ENCODE results near the gene SEC31B. TPM values are rescaled to one million over a fixed set of nuclear protein-coding genes. Genes with fewer than 3 reads are reported as not detected.

The SEC31B gene
- total and polyA plus RNA-seq, 2 donors = 10.5 to 70.7 TPM

- no peak within 1 kb of the TSS for H3K27ac ChIP-seq (ENCODE audit: low read depth in 1 of 2, low read length in 1 of 2)
- no peaks in the 10 kb centered on the region for H3K36me3 ChIP-seq (ENCODE audit: control insufficient read depth in 2 of 2, insufficient read depth in 2 of 2, low read length in 1 of 2)
- WGBS = 66% methylated on average over 4 of the region's 4 CpGs
- H3K4me3 ChIP-seq (ENCODE audit: low read length in 2 of 2) = no peak within 1 kb of the TSS
- DNase-seq (ENCODE audit: low read depth in 6 of 9, low spot score in 9 of 9) = no peak
- peaks cover 0 to 16% of the 10 kb centered on the region in 2 donors for H3K27me3 ChIP-seq (ENCODE audit: control insufficient read depth in 2 of 2, insufficient read depth in 1 of 2, low read length in 1 of 2)
- H3K4me1 ChIP-seq (ENCODE audit: control insufficient read depth in 2 of 2, insufficient read depth in 2 of 2, low read length in 2 of 2) = no peaks in the 10 kb centered on the region
- H3K9me3 ChIP-seq (ENCODE audit: control insufficient read depth in 2 of 2, insufficient read depth in 1 of 2, low read length in 1 of 2) = no peaks in the 10 kb centered on the region
Observed at GRCh38 chr10:100462709-100463108, 57.0 kb downstream of the SEC31B start, which contains the start of gene WNT8B. Gene WNT8B (plus strand): TSS chr10:100463009. CDS start chr10:100463169, 160 bp downstream.

DNA sequence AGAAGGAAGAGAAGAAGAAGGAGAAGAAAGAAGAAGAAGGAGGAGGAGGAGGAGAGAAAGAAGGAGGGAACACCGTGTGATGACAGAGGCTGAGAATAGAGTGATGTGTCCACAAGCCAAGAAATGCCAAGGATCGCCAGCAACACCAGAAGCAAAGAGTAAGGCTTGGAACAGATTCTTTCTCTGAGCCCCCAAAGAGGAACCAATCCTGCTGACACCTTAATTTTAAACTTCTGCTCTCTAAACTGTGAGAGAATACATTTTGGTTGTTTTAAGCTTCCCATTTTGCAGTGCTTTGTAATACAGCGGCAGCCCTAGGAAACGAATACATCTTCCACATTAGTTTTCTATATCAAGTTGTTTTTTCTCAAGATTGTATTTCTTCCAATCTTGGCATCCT lies 70.7 kb downstream of the SEC31B start:
- peaks cover 0 to 7% of the 10 kb centered on the region in 2 donors for H3K27me3 ChIP-seq (ENCODE audit: control insufficient read depth in 2 of 2, insufficient read depth in 1 of 2, low read length in 1 of 2)
- H3K4me1 ChIP-seq (ENCODE audit: control insufficient read depth in 2 of 2, insufficient read depth in 2 of 2, low read length in 2 of 2) = no peaks in the 10 kb centered on the region
- 69% methylated on average over 4 of the region's 4 CpGs for WGBS
- H3K36me3 ChIP-seq (ENCODE audit: control insufficient read depth in 2 of 2, insufficient read depth in 2 of 2, low read length in 1 of 2) = no peaks in the 10 kb centered on the region
- H3K27ac ChIP-seq (ENCODE audit: low read depth in 1 of 2, low read length in 1 of 2) = no peak overlapping the region
- no peak for DNase-seq (ENCODE audit: low read depth in 6 of 9, low spot score in 9 of 9)
- H3K4me3 ChIP-seq (ENCODE audit: low read length in 2 of 2) = no peak overlapping the region
- peaks cover 0 to 4% of the 10 kb centered on the region in 2 donors for H3K9me3 ChIP-seq (ENCODE audit: control insufficient read depth in 2 of 2, insufficient read depth in 1 of 2, low read length in 1 of 2)

- 87% methylated on average over 1 of the region's 1 CpG for WGBS
- Histone ChIP-seq H3K9me3 (ENCODE audit: control insufficient read depth in 2 of 2, insufficient read depth in 1 of 2, low read length in 1 of 2) (peaks cover 0 to 4% of the 10 kb centered on the region in 2 donors), H3K4me1 (ENCODE audit: control insufficient read depth in 2 of 2, insufficient read depth in 2 of 2, low read length in 2 of 2) (no peaks in the 10 kb centered on the region), H3K27me3 (ENCODE audit: control insufficient read depth in 2 of 2, insufficient read depth in 1 of 2, low read length in 1 of 2) (peaks cover 0 to 7% of the 10 kb centered on the region in 2 donors), H3K36me3 (ENCODE audit: control insufficient read depth in 2 of 2, insufficient read depth in 2 of 2, low read length in 1 of 2) (no peaks in the 10 kb centered on the region), H3K4me3 (ENCODE audit: low read length in 2 of 2) (no peak overlapping the region), H3K27ac (ENCODE audit: low read depth in 1 of 2, low read length in 1 of 2) (no peak overlapping the region)
- no peak for DNase-seq (ENCODE audit: low read depth in 6 of 9, low spot score in 9 of 9)
Observed at GRCh38 chr10:100447663-100448062, 72.0 kb downstream of the SEC31B start.

DNA sequence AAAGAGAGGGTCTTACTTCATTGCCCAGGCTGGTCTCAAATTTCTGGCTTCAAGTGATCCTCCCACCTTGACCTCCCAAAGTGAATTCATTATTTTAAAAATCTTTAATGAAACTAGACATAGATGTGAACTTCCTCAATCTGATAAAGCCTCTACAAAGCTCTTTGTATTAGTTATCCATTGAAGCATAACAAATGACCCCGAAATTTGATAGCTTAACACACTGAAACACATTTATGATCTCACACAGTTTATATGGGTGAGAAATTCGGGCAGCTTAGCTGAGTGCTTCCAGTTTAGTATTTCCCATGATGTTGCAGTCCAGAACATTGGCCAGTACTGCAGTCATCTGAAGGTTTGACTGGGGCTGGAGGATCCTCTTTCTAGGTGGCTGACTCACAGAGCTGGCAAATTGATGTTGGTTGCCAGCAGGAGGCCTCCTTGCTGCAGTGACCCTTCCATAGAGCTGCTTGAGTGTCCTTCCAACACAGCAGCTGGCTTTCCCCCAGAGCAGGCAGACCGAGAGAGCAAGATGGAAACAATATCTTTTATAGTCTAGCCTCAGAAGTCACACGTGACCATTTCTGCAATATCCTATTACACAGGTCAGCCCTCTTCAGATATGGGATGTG lies 73.4 kb downstream of the SEC31B start:
- no peak for DNase-seq (ENCODE audit: low read depth in 6 of 9, low spot score in 9 of 9)
- H3K36me3 ChIP-seq (ENCODE audit: control insufficient read depth in 2 of 2, insufficient read depth in 2 of 2, low read length in 1 of 2) = no peaks in the 10 kb centered on the region
- no peak overlapping the region for H3K4me3 ChIP-seq (ENCODE audit: low read length in 2 of 2)
- peaks cover 0 to 4% of the 10 kb centered on the region in 2 donors for H3K9me3 ChIP-seq (ENCODE audit: control insufficient read depth in 2 of 2, insufficient read depth in 1 of 2, low read length in 1 of 2)
- 88% methylated on average over 4 of the region's 4 CpGs for WGBS
- H3K27me3 ChIP-seq (ENCODE audit: control insufficient read depth in 2 of 2, insufficient read depth in 1 of 2, low read length in 1 of 2) = peaks cover 0 to 5% of the 10 kb centered on the region in 2 donors
- H3K4me1 ChIP-seq (ENCODE audit: control insufficient read depth in 2 of 2, insufficient read depth in 2 of 2, low read length in 2 of 2) = no peaks in the 10 kb centered on the region
- H3K27ac ChIP-seq (ENCODE audit: low read depth in 1 of 2, low read length in 1 of 2) = no peak overlapping the region

DNA sequence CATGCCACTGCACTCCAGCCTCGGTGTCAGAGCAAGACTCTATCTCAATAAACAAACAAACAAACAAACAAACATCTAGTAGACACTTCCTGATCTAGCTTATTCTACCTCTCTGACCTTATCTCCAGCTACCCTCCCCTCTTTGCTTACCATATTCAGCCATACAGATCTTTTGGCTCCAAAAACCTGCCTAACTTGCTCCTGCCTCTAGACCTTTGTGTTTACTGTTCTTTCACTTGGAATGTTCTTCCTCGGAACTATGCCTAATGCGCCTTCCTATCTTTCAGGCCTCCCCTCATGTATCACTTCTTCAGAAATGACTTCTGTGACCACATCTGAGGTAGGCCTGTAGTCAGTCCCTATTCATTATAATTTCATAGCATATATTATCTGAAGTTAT lies 77.1 kb downstream of the SEC31B start:
- no peak overlapping the region for H3K4me3 ChIP-seq (ENCODE audit: low read length in 2 of 2)
- H3K9me3 ChIP-seq (ENCODE audit: control insufficient read depth in 2 of 2, insufficient read depth in 1 of 2, low read length in 1 of 2) = peaks cover 0 to 4% of the 10 kb centered on the region in 2 donors
- no peak for DNase-seq (ENCODE audit: low read depth in 6 of 9, low spot score in 9 of 9)
- no peaks in the 10 kb centered on the region for H3K4me1 ChIP-seq (ENCODE audit: control insufficient read depth in 2 of 2, insufficient read depth in 2 of 2, low read length in 2 of 2)
- WGBS = 95% methylated on average over 3 of the region's 3 CpGs
- peaks cover 0 to 3% of the 10 kb centered on the region in 2 donors for H3K27me3 ChIP-seq (ENCODE audit: control insufficient read depth in 2 of 2, insufficient read depth in 1 of 2, low read length in 1 of 2)
- H3K27ac ChIP-seq (ENCODE audit: low read depth in 1 of 2, low read length in 1 of 2) = no peak overlapping the region
- H3K36me3 ChIP-seq (ENCODE audit: control insufficient read depth in 2 of 2, insufficient read depth in 2 of 2, low read length in 1 of 2) = no peaks in the 10 kb centered on the region

DNA sequence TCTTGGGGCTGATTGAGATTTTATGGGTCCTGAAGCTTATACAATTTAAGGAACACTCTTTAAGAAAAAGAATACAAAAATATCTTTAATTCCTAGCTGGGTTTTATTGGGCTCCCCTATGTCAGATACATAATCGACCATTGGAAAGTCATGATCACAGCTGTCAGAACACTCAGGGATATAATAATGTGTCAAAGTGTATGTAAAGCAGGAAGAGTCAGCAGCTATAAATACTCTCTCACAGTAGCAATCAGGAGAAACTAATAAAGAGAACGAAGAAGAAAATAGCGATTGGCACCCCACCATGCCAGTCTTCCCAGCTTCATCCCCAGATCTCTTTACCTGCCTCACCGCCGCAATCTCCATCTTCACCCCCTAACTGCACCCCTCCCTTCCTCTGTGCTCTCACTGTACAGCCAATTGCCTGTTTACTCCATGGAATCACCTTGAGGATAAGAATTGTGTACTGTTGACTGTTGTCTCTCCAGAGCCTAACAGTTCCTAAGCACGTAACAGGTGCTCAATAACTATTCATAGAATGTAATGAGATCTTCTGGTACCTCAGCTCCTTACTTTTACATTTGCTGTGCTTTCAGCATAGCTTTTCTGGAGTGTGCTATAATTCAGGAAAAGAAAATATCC lies 80.9 kb downstream of the SEC31B start:
- no peaks in the 10 kb centered on the region for H3K9me3 ChIP-seq (ENCODE audit: control insufficient read depth in 2 of 2, insufficient read depth in 1 of 2, low read length in 1 of 2)
- WGBS = 98% methylated on average over 6 of the region's 6 CpGs
- no peak for DNase-seq (ENCODE audit: low read depth in 6 of 9, low spot score in 9 of 9)
- H3K27me3 ChIP-seq (ENCODE audit: control insufficient read depth in 2 of 2, insufficient read depth in 1 of 2, low read length in 1 of 2) = no peaks in the 10 kb centered on the region
- no peak overlapping the region for H3K4me3 ChIP-seq (ENCODE audit: low read length in 2 of 2)
- no peaks in the 10 kb centered on the region for H3K36me3 ChIP-seq (ENCODE audit: control insufficient read depth in 2 of 2, insufficient read depth in 2 of 2, low read length in 1 of 2)
- H3K4me1 ChIP-seq (ENCODE audit: control insufficient read depth in 2 of 2, insufficient read depth in 2 of 2, low read length in 2 of 2) = no peaks in the 10 kb centered on the region
- H3K27ac ChIP-seq (ENCODE audit: low read depth in 1 of 2, low read length in 1 of 2) = no peak overlapping the region

Other genes with a start within 250 kb of the SEC31B start
- gene BLOC1S2, start 233.2 kb downstream of the SEC31B start, total RNA-seq = 49.9 TPM
- gene BLOC1S2, start 233.2 kb downstream of the SEC31B start, polyA plus RNA-seq = 114 TPM
- 0.19 TPM for gene PKD2L1, start 189.6 kb downstream of the SEC31B start, total RNA-seq
- gene PKD2L1, start 189.6 kb downstream of the SEC31B start, polyA plus RNA-seq = 6.1 TPM
- 22.0 TPM for gene SCD, start 172.6 kb downstream of the SEC31B start, total RNA-seq
- gene SCD, start 172.6 kb downstream of the SEC31B start, polyA plus RNA-seq = 26.0 TPM
- gene WNT8B, start 56.9 kb downstream of the SEC31B start, total RNA-seq = 0.14 TPM
- gene WNT8B, start 56.9 kb downstream of the SEC31B start, polyA plus RNA-seq = 0.18 TPM
- 284 TPM for gene NDUFB8, start 10.0 kb upstream of the SEC31B start, total RNA-seq
- gene NDUFB8, start 10.0 kb upstream of the SEC31B start, polyA plus RNA-seq = 222 TPM
- gene HIF1AN, start 16.1 kb upstream of the SEC31B start, total RNA-seq = 7.3 TPM
- 7.4 TPM for gene HIF1AN, start 16.1 kb upstream of the SEC31B start, polyA plus RNA-seq
- gene PAX2, start 225.7 kb upstream of the SEC31B start, total RNA-seq = 0.09 TPM
- 0.43 TPM for gene PAX2, start 225.7 kb upstream of the SEC31B start, polyA plus RNA-seq